ENCODE data around the gene EIF4B.
"Not testable (repeated sequence)": the region's sequence is repeated elsewhere in the genome, so short reads cannot be mapped to it uniquely, and the experiment has no call there.

The EIF4B gene

DNA sequence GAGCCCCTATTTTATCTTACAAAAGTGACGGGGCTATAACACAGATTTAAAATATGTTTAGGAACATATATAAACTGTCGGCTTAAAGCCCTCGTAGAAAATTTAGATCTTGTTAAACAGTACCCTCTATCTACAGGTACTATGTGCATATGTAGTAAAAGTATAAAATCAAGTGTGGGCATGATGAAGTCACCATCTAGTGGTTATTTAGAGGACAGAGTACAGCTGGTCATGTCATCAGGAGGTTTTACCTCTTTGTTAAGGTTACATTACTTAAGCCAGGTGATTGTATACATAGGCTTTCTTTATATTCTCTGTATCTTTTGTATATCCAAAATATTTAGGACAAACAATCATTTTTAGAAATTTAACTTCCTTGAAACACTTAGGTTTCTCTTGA, 25.4 kb downstream of the EIF4B start:
- no peak for DNase-seq (ENCODE audit: low spot score)
- H3K4me1 ChIP-seq (ENCODE audit: control insufficient read depth in 2 of 2, insufficient read depth in 1 of 2, low read depth in 1 of 2, low read length in 2 of 2) = no peaks in the 10 kb centered on the region
- H3K14ac ChIP-seq (ENCODE audit: low read length) = no peak overlapping the region
- no peak overlapping the region for H2BK15ac ChIP-seq (ENCODE audit: low read length)
- no peak overlapping the region for H3K4ac ChIP-seq (ENCODE audit: low read length)
- H3K9ac ChIP-seq (ENCODE audit: low read depth, low read length, poor library complexity) = no peak overlapping the region
- no CpG with 5 or more reads among the region's 3 CpGs for WGBS, 2 donors (ENCODE audit: extremely low coverage in 2 of 2, insufficient read length in 2 of 2, insufficient replicate concordance in 1 of 2)
- no peak overlapping the region for H4K91ac ChIP-seq (ENCODE audit: low read depth, low read length, poor library complexity)
- no peak overlapping the region for H3K27ac ChIP-seq (replicated peaks; ENCODE audit: low read length)
- H3K4me3 ChIP-seq (ENCODE audit: low read length in 2 of 2) = no peak overlapping the region
- no peak overlapping the region for H2BK5ac ChIP-seq (ENCODE audit: low read length)
- peaks cover 37 to 94% of the 10 kb centered on the region in 2 donors for H3K36me3 ChIP-seq (replicated peaks in 1 of 2; ENCODE audit: control insufficient read depth in 2 of 2, insufficient read depth in 2 of 2, low read length in 2 of 2)
- H3K9me3 ChIP-seq (replicated peaks in 1 of 2; ENCODE audit: control insufficient read depth in 2 of 2, insufficient read depth in 1 of 2, low read depth in 1 of 2, low read length in 2 of 2) = no peaks in the 10 kb centered on the region
- H3K79me1 ChIP-seq (ENCODE audit: low read depth, low read length) = no peaks in the 10 kb centered on the region
- H4K8ac ChIP-seq (ENCODE audit: low read depth, low read length) = no peak overlapping the region
- no peaks in the 10 kb centered on the region for H3K27me3 ChIP-seq (ENCODE audit: control insufficient read depth in 3 of 3, insufficient read depth in 3 of 3, low read depth in 1 of 3, low read length in 3 of 3)
- no peak overlapping the region for H2AFZ ChIP-seq (ENCODE audit: low read length)
- no peak overlapping the region for H2BK12ac ChIP-seq (ENCODE audit: low read length)
- no peak overlapping the region for H3K23ac ChIP-seq (ENCODE audit: low read depth, low read length, poor library complexity)
- H3K4me2 ChIP-seq (ENCODE audit: insufficient read depth, low read length, poor library complexity, severe bottlenecking) = no peak overlapping the region
- H2BK120ac ChIP-seq (ENCODE audit: low read depth, low read length) = no peak overlapping the region
- H2AK5ac ChIP-seq (ENCODE audit: low read depth, low read length) = no peak overlapping the region
- H3K18ac ChIP-seq (ENCODE audit: low read length) = no peak overlapping the region

DNA sequence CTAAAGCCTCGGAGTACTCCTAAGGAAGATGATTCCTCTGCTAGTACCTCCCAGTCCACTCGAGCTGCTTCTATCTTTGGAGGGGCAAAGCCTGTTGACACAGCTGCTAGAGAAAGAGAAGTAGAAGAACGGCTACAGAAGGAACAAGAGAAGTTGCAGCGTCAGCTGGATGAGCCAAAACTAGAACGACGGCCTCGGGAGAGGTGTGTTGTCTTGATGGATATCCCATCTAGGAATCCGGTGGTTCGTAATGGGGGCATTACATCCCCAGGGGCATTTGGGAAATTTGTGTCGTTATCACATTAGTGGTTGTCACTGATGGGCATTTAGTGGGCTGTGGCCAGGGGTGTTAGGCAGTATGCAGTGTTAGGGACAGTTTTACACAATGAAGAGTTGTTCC, 27.6 kb downstream of the EIF4B start:
- H3K4me3 ChIP-seq (ENCODE audit: low read length in 2 of 2); H3K4me2 ChIP-seq (ENCODE audit: insufficient read depth, low read length, poor library complexity, severe bottlenecking); H2BK15ac ChIP-seq (ENCODE audit: low read length); H3K14ac ChIP-seq (ENCODE audit: low read length); H3K4me1 ChIP-seq (ENCODE audit: control insufficient read depth in 2 of 2, insufficient read depth in 1 of 2, low read depth in 1 of 2, low read length in 2 of 2); H2BK12ac ChIP-seq (ENCODE audit: low read length); H3K27ac ChIP-seq (replicated peaks; ENCODE audit: low read length); H2BK5ac ChIP-seq (ENCODE audit: low read length); H2BK120ac ChIP-seq (ENCODE audit: low read depth, low read length); H3K23ac ChIP-seq (ENCODE audit: low read depth, low read length, poor library complexity); H3K79me1 ChIP-seq (ENCODE audit: low read depth, low read length); H3K18ac ChIP-seq (ENCODE audit: low read length); H3K9me3 ChIP-seq (replicated peaks in 1 of 2; ENCODE audit: control insufficient read depth in 2 of 2, insufficient read depth in 1 of 2, low read depth in 1 of 2, low read length in 2 of 2); H3K27me3 ChIP-seq (ENCODE audit: control insufficient read depth in 3 of 3, insufficient read depth in 3 of 3, low read depth in 1 of 3, low read length in 3 of 3); H2AK5ac ChIP-seq (ENCODE audit: low read depth, low read length); H3K9ac ChIP-seq (ENCODE audit: low read depth, low read length, poor library complexity); H4K8ac ChIP-seq (ENCODE audit: low read depth, low read length); H3K4ac ChIP-seq (ENCODE audit: low read length); H2AFZ ChIP-seq (ENCODE audit: low read length); H4K91ac ChIP-seq (ENCODE audit: low read depth, low read length, poor library complexity); DNase-seq (ENCODE audit: low spot score): not testable (repeated sequence)
- no CpG with 5 or more reads among the region's 10 CpGs for WGBS, 2 donors (ENCODE audit: extremely low coverage in 2 of 2, insufficient read length in 2 of 2, insufficient replicate concordance in 1 of 2)
- H3K36me3 ChIP-seq (replicated peaks in 1 of 2; ENCODE audit: control insufficient read depth in 2 of 2, insufficient read depth in 2 of 2, low read length in 2 of 2) = peaks cover 41 to 95% of the 10 kb centered on the region in 2 donors

DNA sequence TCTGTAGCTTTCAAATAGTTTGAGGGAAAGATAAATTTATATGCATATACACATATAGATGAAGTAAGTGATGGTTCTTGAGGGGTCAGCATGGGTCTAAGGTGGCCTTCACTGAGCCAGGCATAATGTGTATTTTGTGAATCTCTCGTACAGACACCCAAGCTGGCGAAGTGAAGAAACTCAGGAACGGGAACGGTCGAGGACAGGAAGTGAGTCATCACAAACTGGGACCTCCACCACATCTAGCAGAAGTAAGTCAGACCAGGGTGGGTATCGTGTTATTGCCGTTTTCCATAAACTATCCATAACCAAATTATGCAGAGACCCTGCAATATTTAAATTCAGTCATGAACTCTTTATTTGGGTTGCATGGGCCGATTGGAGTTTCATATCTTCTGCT, 28.2 kb downstream of the EIF4B start:
- no peak overlapping the region for H2BK15ac ChIP-seq (ENCODE audit: low read length)
- H3K23ac ChIP-seq (ENCODE audit: low read depth, low read length, poor library complexity) = no peak overlapping the region
- H3K4ac ChIP-seq (ENCODE audit: low read length) = no peak overlapping the region
- DNase-seq (ENCODE audit: low spot score) = no peak
- no peak overlapping the region for H2BK5ac ChIP-seq (ENCODE audit: low read length)
- H3K14ac ChIP-seq (ENCODE audit: low read length) = no peak overlapping the region
- H3K27me3 ChIP-seq (ENCODE audit: control insufficient read depth in 3 of 3, insufficient read depth in 3 of 3, low read depth in 1 of 3, low read length in 3 of 3) = no peaks in the 10 kb centered on the region
- H3K9ac ChIP-seq (ENCODE audit: low read depth, low read length, poor library complexity) = no peak overlapping the region
- no peak overlapping the region for H2AK5ac ChIP-seq (ENCODE audit: low read depth, low read length)
- H4K91ac ChIP-seq (ENCODE audit: low read depth, low read length, poor library complexity) = no peak overlapping the region
- no peaks in the 10 kb centered on the region for H3K9me3 ChIP-seq (replicated peaks in 1 of 2; ENCODE audit: control insufficient read depth in 2 of 2, insufficient read depth in 1 of 2, low read depth in 1 of 2, low read length in 2 of 2)
- no peak overlapping the region for H2BK120ac ChIP-seq (ENCODE audit: low read depth, low read length)
- H3K4me3 ChIP-seq (ENCODE audit: low read length in 2 of 2) = no peak overlapping the region
- no peak overlapping the region for H3K4me2 ChIP-seq (ENCODE audit: insufficient read depth, low read length, poor library complexity, severe bottlenecking)
- WGBS, 2 donors (ENCODE audit: extremely low coverage in 2 of 2, insufficient read length in 2 of 2, insufficient replicate concordance in 1 of 2) = no CpG with 5 or more reads among the region's 8 CpGs
- no peaks in the 10 kb centered on the region for H3K4me1 ChIP-seq (ENCODE audit: control insufficient read depth in 2 of 2, insufficient read depth in 1 of 2, low read depth in 1 of 2, low read length in 2 of 2)
- H3K27ac ChIP-seq (replicated peaks; ENCODE audit: low read length) = no peak overlapping the region
- no peak overlapping the region for H3K18ac ChIP-seq (ENCODE audit: low read length)
- no peak overlapping the region for H2BK12ac ChIP-seq (ENCODE audit: low read length)
- no peak overlapping the region for H2AFZ ChIP-seq (ENCODE audit: low read length)
- peaks cover 46 to 95% of the 10 kb centered on the region in 2 donors for H3K36me3 ChIP-seq (replicated peaks in 1 of 2; ENCODE audit: control insufficient read depth in 2 of 2, insufficient read depth in 2 of 2, low read length in 2 of 2)
- no peak overlapping the region for H4K8ac ChIP-seq (ENCODE audit: low read depth, low read length)
- no peaks in the 10 kb centered on the region for H3K79me1 ChIP-seq (ENCODE audit: low read depth, low read length)

DNA sequence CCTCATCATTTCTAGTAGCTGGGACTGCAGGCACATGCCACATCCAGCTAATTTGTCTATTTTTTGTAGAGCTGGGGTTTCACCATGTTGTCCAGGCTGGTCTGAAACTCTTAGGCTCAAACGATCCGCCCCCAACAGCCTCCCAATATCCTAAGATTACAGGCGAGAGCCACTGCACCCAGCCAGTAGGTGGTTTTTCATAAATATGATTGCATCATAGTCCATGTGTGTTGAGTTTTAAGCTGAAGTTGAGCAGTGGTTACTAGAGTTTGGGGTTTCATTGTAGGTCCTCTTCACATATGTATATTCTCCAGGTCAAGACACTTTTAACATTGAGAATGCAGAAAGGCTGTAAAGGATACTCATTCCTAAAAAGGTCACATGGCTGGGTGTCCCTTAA, 30.5 kb downstream of the EIF4B start:
- Histone ChIP-seq H2BK5ac (ENCODE audit: low read length) (no peak overlapping the region), H3K4ac (ENCODE audit: low read length) (no peak overlapping the region), H3K9me3 (replicated peaks in 1 of 2; ENCODE audit: control insufficient read depth in 2 of 2, insufficient read depth in 1 of 2, low read depth in 1 of 2, low read length in 2 of 2) (no peaks in the 10 kb centered on the region), H2BK12ac (ENCODE audit: low read length) (no peak overlapping the region), H4K91ac (ENCODE audit: low read depth, low read length, poor library complexity) (no peak overlapping the region), H2BK15ac (ENCODE audit: low read length) (no peak overlapping the region), H3K27me3 (ENCODE audit: control insufficient read depth in 3 of 3, insufficient read depth in 3 of 3, low read depth in 1 of 3, low read length in 3 of 3) (no peaks in the 10 kb centered on the region), H3K23ac (ENCODE audit: low read depth, low read length, poor library complexity) (no peak overlapping the region), H3K18ac (ENCODE audit: low read length) (no peak overlapping the region), H3K4me2 (ENCODE audit: insufficient read depth, low read length, poor library complexity, severe bottlenecking) (no peak overlapping the region), H3K14ac (ENCODE audit: low read length) (no peak overlapping the region), H2BK120ac (ENCODE audit: low read depth, low read length) (no peak overlapping the region), H3K4me3 (ENCODE audit: low read length in 2 of 2) (no peak overlapping the region), H3K4me1 (ENCODE audit: control insufficient read depth in 2 of 2, insufficient read depth in 1 of 2, low read depth in 1 of 2, low read length in 2 of 2) (no peaks in the 10 kb centered on the region), H3K36me3 (replicated peaks in 1 of 2; ENCODE audit: control insufficient read depth in 2 of 2, insufficient read depth in 2 of 2, low read length in 2 of 2) (peaks cover 42 to 89% of the 10 kb centered on the region in 2 donors), H2AFZ (ENCODE audit: low read length) (no peak overlapping the region), H3K9ac (ENCODE audit: low read depth, low read length, poor library complexity) (no peak overlapping the region), H4K8ac (ENCODE audit: low read depth, low read length) (no peak overlapping the region), H3K79me1 (ENCODE audit: low read depth, low read length) (no peaks in the 10 kb centered on the region), H2AK5ac (ENCODE audit: low read depth, low read length) (no peak overlapping the region), H3K27ac (replicated peaks; ENCODE audit: low read length) (no peak overlapping the region)
- no peak for DNase-seq (ENCODE audit: low spot score)
- WGBS, 2 donors (ENCODE audit: extremely low coverage in 2 of 2, insufficient read length in 2 of 2, insufficient replicate concordance in 1 of 2) = no CpG with 5 or more reads among the region's 3 CpGs

Measured in neuronal stem cell (in vitro differentiated cells).